ENCODE measurements around the gene NONO. TPM values are rescaled to one million over a fixed set of nuclear protein-coding genes. Genes with fewer than 3 reads are reported as not detected.

Gene NONO
- total and polyA plus RNA-seq, 2 experiments from 2014 or later = 175 to 318 TPM

- Histone ChIP-seq H3K79me2 (no peaks in the 10 kb centered on the region), H3K27ac (no peak overlapping the region), H3K4me2 (no peak overlapping the region), H3K9me3 (ENCODE audit: low read depth) (no peaks in the 10 kb centered on the region), H3K4me3 (no peak overlapping the region), H4K20me1 (ENCODE audit: insufficient read depth, poor library complexity, severe bottlenecking) (no peaks in the 10 kb centered on the region), H3K4me1 (ENCODE audit: insufficient read depth) (no peaks in the 10 kb centered on the region), H3K36me3 (replicated peaks; ENCODE audit: insufficient read depth, low read depth) (no peaks in the 10 kb centered on the region), H3K27me3 (no peaks in the 10 kb centered on the region), H2AFZ (no peak overlapping the region), H3K9me2 (replicated peaks; ENCODE audit: insufficient read depth) (no peaks in the 10 kb centered on the region)
- no peak for DNase-seq (ENCODE audit: low spot score)
- 74% methylated on average over 2 of the region's 2 CpGs for WGBS (ENCODE audit: low lambda C conversion rate, missing lambda C conversion rate)
- TF ChIP-seq CTCF (IDR thresholded peaks at IDR 0.05; ENCODE audit: poor library complexity) (no peak), EZH2phosphoT487 (IDR thresholded peaks at IDR 0.05; ENCODE audit: low read depth, severe bottlenecking, unreplicated experiment) (no peak), EZH2 (IDR thresholded peaks at IDR 0.05; ENCODE audit: borderline replicate concordance) (no peak)
Measured at GRCh38 chrX:71245159-71245558, 38.3 kb upstream of the NONO start.

- Histone ChIP-seq H3K4me2 (peak overlapping the region; percentile 74), H3K9me2 (replicated peaks; ENCODE audit: insufficient read depth) (no peaks in the 10 kb centered on the region), H3K4me3 (no peak overlapping the region), H3K27me3 (no peaks in the 10 kb centered on the region), H3K27ac (no peak overlapping the region), H3K9me3 (ENCODE audit: low read depth) (no peaks in the 10 kb centered on the region), H3K36me3 (replicated peaks; ENCODE audit: insufficient read depth, low read depth) (no peaks in the 10 kb centered on the region), H3K79me2 (peaks cover 12% of the 10 kb centered on the region), H2AFZ (no peak overlapping the region), H3K4me1 (ENCODE audit: insufficient read depth) (no peaks in the 10 kb centered on the region), H4K20me1 (ENCODE audit: insufficient read depth, poor library complexity, severe bottlenecking) (no peaks in the 10 kb centered on the region)
- DNase-seq (ENCODE audit: low spot score) = no peak
- TF ChIP-seq CTCF (IDR thresholded peaks at IDR 0.05; ENCODE audit: poor library complexity) (no peak), EZH2phosphoT487 (IDR thresholded peaks at IDR 0.05; ENCODE audit: low read depth, severe bottlenecking, unreplicated experiment) (no peak), EZH2 (IDR thresholded peaks at IDR 0.05; ENCODE audit: borderline replicate concordance) (no peak)
- 85% methylated on average over 9 of the region's 9 CpGs for WGBS (ENCODE audit: low lambda C conversion rate, missing lambda C conversion rate)
Measured at GRCh38 chrX:71250841-71251240, 32.6 kb upstream of the NONO start.

- Histone ChIP-seq H3K9me3 (ENCODE audit: low read depth) (no peaks in the 10 kb centered on the region), H3K4me2 (peak overlapping the region; percentile 74), H3K79me2 (peaks cover 12% of the 10 kb centered on the region), H2AFZ (no peak overlapping the region), H3K27ac (no peak overlapping the region), H3K4me3 (no peak overlapping the region), H4K20me1 (ENCODE audit: insufficient read depth, poor library complexity, severe bottlenecking) (no peaks in the 10 kb centered on the region), H3K27me3 (no peaks in the 10 kb centered on the region), H3K9me2 (replicated peaks; ENCODE audit: insufficient read depth) (no peaks in the 10 kb centered on the region), H3K36me3 (replicated peaks; ENCODE audit: insufficient read depth, low read depth) (no peaks in the 10 kb centered on the region), H3K4me1 (ENCODE audit: insufficient read depth) (no peaks in the 10 kb centered on the region)
- no peak for DNase-seq (ENCODE audit: low spot score)
- 41% methylated on average over 8 of the region's 8 CpGs for WGBS (ENCODE audit: low lambda C conversion rate, missing lambda C conversion rate)
- TF ChIP-seq CTCF (IDR thresholded peaks at IDR 0.05; ENCODE audit: poor library complexity) = no peak
- no peak for TF ChIP-seq EZH2phosphoT487 (IDR thresholded peaks at IDR 0.05; ENCODE audit: low read depth, severe bottlenecking, unreplicated experiment)
- TF ChIP-seq EZH2 (IDR thresholded peaks at IDR 0.05; ENCODE audit: borderline replicate concordance) = no peak
Measured at GRCh38 chrX:71251466-71251973, 31.9 kb upstream of the NONO start.

- WGBS (ENCODE audit: low lambda C conversion rate, missing lambda C conversion rate) = 88% methylated on average over 1 of the region's 2 CpGs
- peaks cover 12% of the 10 kb centered on the region for H3K79me2 ChIP-seq
- TF ChIP-seq EZH2phosphoT487 (IDR thresholded peaks at IDR 0.05; ENCODE audit: low read depth, severe bottlenecking, unreplicated experiment) = no peak
- no peak for TF ChIP-seq EZH2 (IDR thresholded peaks at IDR 0.05; ENCODE audit: borderline replicate concordance)
- TF ChIP-seq CTCF (IDR thresholded peaks at IDR 0.05; ENCODE audit: poor library complexity) = no peak
- no peaks in the 10 kb centered on the region for H3K9me3 ChIP-seq (ENCODE audit: low read depth)
- H3K4me1 ChIP-seq (ENCODE audit: insufficient read depth) = no peaks in the 10 kb centered on the region
- H3K4me2 ChIP-seq = peak overlapping the region; percentile 74
- no peak overlapping the region for H2AFZ ChIP-seq
- H4K20me1 ChIP-seq (ENCODE audit: insufficient read depth, poor library complexity, severe bottlenecking) = no peaks in the 10 kb centered on the region
- no peak overlapping the region for H3K27ac ChIP-seq
- DNase-seq (ENCODE audit: low spot score) = no peak
- H3K4me3 ChIP-seq = no peak overlapping the region
- no peaks in the 10 kb centered on the region for H3K9me2 ChIP-seq (replicated peaks; ENCODE audit: insufficient read depth)
- H3K36me3 ChIP-seq (replicated peaks; ENCODE audit: insufficient read depth, low read depth) = no peaks in the 10 kb centered on the region
- H3K27me3 ChIP-seq = no peaks in the 10 kb centered on the region
Measured at GRCh38 chrX:71252221-71252620, 31.2 kb upstream of the NONO start.
